ENCODE results near the gene CROCC2. TPM values are rescaled to one million over a fixed set of nuclear protein-coding genes. Genes with fewer than 3 reads are reported as not detected.

The CROCC2 gene
- total RNA-seq, 3 donors from 2014 or later, result 0.07 to 0.19 TPM; not detected in 1

- H3K9me3 ChIP-seq, result no peaks in the 10 kb centered on the region
- H3K4me1 ChIP-seq (ENCODE audit: low read depth), result peaks cover 12% of the 10 kb centered on the region
- TF ChIP-seq, protein P1, sequence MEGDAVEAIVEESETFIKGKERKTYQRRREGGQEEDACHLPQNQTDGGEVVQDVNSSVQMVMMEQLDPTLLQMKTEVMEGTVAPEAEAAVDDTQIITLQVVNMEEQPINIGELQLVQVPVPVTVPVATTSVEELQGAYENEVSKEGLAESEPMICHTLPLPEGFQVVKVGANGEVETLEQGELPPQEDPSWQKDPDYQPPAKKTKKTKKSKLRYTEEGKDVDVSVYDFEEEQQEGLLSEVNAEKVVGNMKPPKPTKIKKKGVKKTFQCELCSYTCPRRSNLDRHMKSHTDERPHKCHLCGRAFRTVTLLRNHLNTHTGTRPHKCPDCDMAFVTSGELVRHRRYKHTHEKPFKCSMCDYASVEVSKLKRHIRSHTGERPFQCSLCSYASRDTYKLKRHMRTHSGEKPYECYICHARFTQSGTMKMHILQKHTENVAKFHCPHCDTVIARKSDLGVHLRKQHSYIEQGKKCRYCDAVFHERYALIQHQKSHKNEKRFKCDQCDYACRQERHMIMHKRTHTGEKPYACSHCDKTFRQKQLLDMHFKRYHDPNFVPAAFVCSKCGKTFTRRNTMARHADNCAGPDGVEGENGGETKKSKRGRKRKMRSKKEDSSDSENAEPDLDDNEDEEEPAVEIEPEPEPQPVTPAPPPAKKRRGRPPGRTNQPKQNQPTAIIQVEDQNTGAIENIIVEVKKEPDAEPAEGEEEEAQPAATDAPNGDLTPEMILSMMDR (IDR thresholded peaks at IDR 0.05), result no peak
- ATAC-seq (peak; percentile 90), DNase-seq (peak; percentile 69 to 83 (median 71))
- intact Hi-C loops (cut with DNase I, micrococcal nuclease), result no loop called here
- H3K4me3 ChIP-seq, result no peak overlapping the region
- H3K36me3 ChIP-seq (ENCODE audit: low read depth), result no peaks in the 10 kb centered on the region
These were observed 16.3 kb upstream of the CROCC2 start for GRCh38 chr2:240889601-240890560.

DNA sequence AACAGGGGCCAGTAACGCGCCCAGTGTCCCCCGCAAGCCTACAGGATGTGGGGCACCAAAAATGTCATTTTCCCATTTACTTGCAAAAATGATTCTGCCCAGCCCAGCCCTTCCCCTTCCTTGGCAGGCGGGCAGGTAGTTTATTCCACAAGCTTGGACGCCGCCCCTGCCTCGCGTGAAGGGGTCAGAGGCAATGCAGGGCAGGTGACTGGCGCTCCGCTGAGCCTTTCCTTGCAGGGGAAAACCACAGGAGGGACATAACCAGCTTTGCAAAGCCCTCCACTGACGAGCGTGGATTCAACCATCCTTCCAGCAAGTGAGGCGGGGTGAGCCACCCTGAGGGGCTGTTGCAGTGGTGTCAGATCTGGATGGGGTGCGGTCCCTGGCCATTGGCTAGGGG lies 15.4 kb upstream of the CROCC2 start:
- no peaks in the 10 kb centered on the region for H3K9me3 ChIP-seq
- H3K4me1 ChIP-seq (ENCODE audit: low read depth), result peaks cover 12% of the 10 kb centered on the region
- no peak overlapping the region for H3K4me3 ChIP-seq
- TF ChIP-seq, protein P1 (IDR thresholded peaks at IDR 0.05), result no peak
- peak in 1 of 3 donors; percentile 36 for DNase-seq
- intact Hi-C loops (cut with DNase I, micrococcal nuclease), result no loop called here
- H3K36me3 ChIP-seq (ENCODE audit: low read depth), result no peaks in the 10 kb centered on the region
- ATAC-seq, result no peak

GRCh38 chr2:240891492-240892340 lies 14.4 kb upstream of the CROCC2 start:
- TF ChIP-seq, protein P1 (IDR thresholded peaks at IDR 0.05), result no peak
- DNase-seq (peak in 2 of 3 donors; percentile 50 to 61), ATAC-seq (peak; percentile 23)
- intact Hi-C loops (cut with DNase I, micrococcal nuclease), result no loop called here
- Histone ChIP-seq H3K4me3 (no peak overlapping the region), H3K36me3 (ENCODE audit: low read depth) (no peaks in the 10 kb centered on the region), H3K9me3 (no peaks in the 10 kb centered on the region), H3K4me1 (ENCODE audit: low read depth) (peaks cover 17% of the 10 kb centered on the region)

DNA sequence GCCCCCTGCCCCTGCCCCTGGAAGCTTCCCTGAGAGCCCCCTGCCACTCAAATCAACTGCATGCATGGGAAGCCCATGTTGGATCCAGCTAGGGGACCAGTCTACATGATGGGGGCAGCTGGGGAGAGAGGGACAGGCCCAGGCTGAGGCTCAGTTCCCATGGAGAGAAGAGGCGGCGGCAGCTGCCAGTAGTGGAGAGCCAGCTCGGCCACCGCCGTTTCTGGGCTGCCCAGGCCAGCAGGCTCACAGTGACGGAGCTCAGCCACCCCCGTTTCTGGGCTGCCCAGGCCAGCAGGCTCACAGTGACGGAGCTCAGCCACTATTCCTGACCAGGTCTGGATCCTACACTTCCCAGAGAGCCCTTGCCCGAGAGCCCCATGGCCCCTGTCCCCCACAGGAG lies 13.8 kb upstream of the CROCC2 start:
- intact Hi-C loops (cut with DNase I, micrococcal nuclease), result no loop called here

DNA sequence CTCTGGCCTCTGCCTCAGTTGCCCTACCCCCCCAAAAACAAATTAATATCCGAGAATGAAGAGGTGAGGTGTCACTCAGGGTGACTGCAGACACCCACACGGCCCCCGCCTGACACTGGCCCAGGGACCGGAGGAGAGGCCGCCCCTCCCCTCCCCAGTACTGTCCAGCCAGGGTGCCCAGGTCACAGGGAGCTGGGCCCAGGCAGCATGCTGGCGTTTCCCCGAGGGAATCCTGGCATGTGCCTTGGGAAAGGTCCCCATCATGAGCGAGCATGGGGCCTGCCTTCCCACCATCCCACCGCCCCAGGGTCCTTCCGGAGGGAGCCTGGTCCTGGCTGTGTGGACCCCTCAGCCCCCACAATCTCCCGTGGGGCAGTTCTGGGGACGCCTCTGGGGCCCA lies 13.2 kb upstream of the CROCC2 start:
- no peaks in the 10 kb centered on the region for H3K9me3 ChIP-seq
- no peaks in the 10 kb centered on the region for H3K36me3 ChIP-seq (ENCODE audit: low read depth)
- H3K4me3 ChIP-seq, result no peak overlapping the region
- DNase-seq (peak in 2 of 3 donors; percentile 22 to 40), ATAC-seq (no peak)
- H3K4me1 ChIP-seq (ENCODE audit: low read depth), result peaks cover 19% of the 10 kb centered on the region
- intact Hi-C loops (cut with DNase I, micrococcal nuclease), result no loop called here
- TF ChIP-seq, protein P1 (IDR thresholded peaks at IDR 0.05), result no peak

More for the DNA sequence above, 13.8 kb upstream of the CROCC2 start:
- Histone ChIP-seq H3K4me3 (no peak overlapping the region), H3K36me3 (ENCODE audit: low read depth) (no peaks in the 10 kb centered on the region), H3K9me3 (no peaks in the 10 kb centered on the region), H3K4me1 (ENCODE audit: low read depth) (peaks cover 19% of the 10 kb centered on the region)
- ATAC-seq (no peak), DNase-seq (peak in 2 of 3 donors; percentile 22 to 26)
- TF ChIP-seq, protein P1 (IDR thresholded peaks at IDR 0.05), result no peak

Measured in mucosa of descending colon (tissue), 3 donors.